ENCODE results near the gene PXDC1.

- TF ChIP-seq, protein P1, sequence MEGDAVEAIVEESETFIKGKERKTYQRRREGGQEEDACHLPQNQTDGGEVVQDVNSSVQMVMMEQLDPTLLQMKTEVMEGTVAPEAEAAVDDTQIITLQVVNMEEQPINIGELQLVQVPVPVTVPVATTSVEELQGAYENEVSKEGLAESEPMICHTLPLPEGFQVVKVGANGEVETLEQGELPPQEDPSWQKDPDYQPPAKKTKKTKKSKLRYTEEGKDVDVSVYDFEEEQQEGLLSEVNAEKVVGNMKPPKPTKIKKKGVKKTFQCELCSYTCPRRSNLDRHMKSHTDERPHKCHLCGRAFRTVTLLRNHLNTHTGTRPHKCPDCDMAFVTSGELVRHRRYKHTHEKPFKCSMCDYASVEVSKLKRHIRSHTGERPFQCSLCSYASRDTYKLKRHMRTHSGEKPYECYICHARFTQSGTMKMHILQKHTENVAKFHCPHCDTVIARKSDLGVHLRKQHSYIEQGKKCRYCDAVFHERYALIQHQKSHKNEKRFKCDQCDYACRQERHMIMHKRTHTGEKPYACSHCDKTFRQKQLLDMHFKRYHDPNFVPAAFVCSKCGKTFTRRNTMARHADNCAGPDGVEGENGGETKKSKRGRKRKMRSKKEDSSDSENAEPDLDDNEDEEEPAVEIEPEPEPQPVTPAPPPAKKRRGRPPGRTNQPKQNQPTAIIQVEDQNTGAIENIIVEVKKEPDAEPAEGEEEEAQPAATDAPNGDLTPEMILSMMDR (IDR thresholded peaks at IDR 0.05): no peak
- TF ChIP-seq POLR2A (IDR thresholded peaks at IDR 0.05): no peak
These were observed 53.5 kb downstream of the PXDC1 start for GRCh38 chr6:3698021-3698420.

All from adrenal gland (tissue), 5 donors.